OCI-M1 (cell line): ENCODE measurements around the gene DEFB128.

Experiments
- DNase-seq: peaks from one replicate; lab custom pipeline; 2025; lab: John Stamatoyannopoulos, UW

Gene DEFB128

GRCh38 chr20:152131-152530 is 37.4 kb downstream of the DEFB128 start:
- DNase-seq, result no peak

- DNase-seq, result no peak
Observed at GRCh38 chr20:145877-146276, 43.6 kb downstream of the DEFB128 start.

GRCh38 chr20:142290-142689 is 47.2 kb downstream of the DEFB128 start, which contains the start of gene DEFB126:
DEFB126 (plus strand) TSS chr20:142590; CDS start chr20:142629, 39 bp downstream.
- no peak for DNase-seq
